Stimulated activated CD4-positive, alpha-beta T cell treated with anti-CD3 and anti-CD28 coated beads, Interleukin-15, amount 100 ng/mL, for 24 hours (primary cell): ENCODE measurements around the gene TUBB1.
A peak's percentile ranks its signal among the peaks of the same experiment; 100 is the strongest.

Experiments used
- DNase-seq: peaks from one replicate; pipeline ENCODE4 v3.0.0-alpha.2; 2020

Gene TUBB1

DNA sequence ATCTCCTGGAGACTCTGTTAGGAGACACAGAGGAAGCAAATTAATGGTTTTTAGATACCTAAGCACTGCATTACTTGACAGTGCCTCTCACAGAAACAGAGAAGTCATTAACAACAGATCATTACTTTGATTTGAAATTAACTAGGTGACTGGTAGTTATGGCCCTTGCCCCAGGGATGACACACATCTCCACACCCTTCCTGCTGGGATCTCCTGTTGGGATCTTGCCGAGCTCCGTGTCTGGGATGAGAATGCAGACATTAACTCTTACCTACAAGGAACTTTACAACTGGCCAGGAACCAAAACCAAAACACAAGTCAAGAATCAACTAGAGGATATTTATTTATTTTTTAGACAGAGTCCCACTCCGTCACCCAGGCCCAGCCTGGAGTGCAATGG is 25.6 kb downstream of the TUBB1 start:
- DNase-seq = no peak

DNA sequence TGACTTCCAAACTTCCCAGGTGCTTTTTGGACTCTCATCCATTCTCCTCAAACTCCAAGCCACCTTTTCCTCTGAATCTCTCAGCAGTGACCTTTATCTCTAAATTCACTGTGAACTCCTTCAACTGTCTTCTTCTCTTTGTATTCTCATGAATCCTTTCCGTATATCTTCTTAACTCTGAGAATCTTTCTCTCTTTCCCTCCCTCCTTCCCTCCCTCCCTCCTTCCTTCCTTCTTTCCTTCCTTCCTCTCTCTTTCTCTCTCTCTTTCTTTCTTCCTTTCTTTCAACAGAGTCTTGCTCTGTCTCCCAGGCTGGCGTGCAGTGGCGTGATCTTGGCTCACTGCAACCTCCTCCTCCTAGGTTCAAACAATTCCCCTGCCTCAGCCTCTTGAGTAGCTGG is 27.6 kb downstream of the TUBB1 start:
- no peak for DNase-seq

DNA sequence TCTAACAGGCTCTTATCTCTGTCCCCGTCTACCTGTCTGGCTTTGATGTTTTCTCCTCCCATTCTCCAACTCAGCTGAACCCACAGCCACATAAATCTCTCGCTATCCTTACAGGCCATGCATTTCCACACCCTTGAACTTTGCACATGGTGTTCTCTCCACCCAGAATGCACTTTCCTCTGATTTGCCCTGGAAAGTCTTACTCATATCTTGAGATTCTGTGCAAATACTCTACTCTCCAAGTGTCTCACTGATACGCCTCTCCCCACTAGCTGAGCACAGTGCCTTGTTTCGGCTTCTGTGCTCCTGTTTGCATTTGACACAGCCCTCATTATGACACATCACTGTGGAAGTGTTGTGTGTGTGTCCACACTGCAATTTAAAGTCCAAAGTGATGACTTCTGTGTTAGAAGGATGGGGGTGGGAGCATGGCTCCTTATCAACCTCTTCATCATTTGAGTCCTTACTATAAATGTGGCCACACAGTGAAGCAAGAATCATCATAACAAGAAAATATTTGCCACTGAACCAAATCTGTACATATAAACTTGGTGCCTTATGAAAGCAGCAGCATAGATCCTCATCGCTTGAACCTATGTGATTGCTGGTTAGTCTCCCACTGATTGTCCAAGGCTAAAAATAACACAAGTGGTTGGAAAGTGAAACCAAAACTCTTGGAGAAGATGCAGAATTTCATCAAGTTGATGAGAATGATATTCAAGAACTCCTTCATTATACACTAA is 28.9 kb downstream of the TUBB1 start:
- peak; percentile 37 for DNase-seq

DNA sequence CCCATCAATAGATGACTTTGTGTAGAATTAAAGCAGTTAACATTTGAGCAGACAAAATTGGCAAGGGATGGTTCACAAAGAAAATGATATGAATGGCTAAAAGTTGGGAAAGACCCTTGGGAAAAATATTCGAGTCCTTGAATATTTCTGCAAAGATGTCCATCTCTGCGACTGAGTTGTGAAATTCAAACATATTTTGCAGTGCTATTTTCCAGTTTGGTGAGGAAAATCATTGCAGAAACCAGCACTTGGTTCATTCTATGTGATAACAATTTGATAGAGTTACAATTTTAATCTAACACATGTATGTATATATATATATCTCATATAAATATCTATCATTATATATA is 29.4 kb downstream of the TUBB1 start:
- DNase-seq = no peak

DNA sequence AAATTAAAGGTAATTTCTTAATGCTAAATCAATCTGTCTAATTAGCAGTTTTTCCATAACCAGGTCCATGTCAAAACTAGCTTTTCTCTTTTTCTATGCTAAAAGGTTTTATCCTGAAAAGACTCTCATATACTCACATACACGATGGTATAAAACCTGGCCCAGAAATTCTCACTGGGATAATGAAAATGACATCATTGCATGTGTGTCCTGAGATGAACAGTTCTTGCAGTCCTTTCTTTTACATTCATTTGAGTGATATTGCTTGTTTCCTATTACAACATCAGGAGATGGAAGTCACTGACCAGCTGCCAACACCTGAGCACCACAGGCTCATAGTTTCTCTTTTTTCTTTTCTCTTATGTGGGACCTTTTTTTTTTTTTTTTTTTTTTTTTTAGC is 31.2 kb downstream of the TUBB1 start:
- no peak for DNase-seq

DNA sequence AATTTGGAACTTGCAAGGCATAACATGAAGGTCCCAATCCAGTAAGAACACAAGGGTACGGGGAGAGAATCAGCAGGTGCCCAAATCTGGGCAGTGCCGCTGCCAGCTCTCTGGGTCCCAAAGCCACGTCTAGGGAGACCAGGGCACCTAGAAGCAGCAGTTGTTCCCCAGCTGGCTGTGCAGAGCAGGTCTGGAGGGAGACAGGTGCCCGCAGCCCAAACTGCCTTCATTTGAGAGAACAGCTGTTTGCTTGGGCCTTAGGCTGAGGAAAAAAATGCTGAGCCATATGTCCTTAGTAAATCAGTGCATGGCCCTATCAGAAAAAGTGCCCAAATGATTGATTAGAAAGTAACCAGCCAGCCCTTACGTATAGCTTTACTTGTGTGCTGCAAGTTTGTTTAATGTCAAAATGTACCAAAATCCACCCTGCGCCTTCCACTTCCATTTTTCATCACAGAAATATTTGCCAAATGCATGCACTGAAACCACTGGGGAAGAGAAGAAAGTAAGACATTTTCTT is 32.5 kb downstream of the TUBB1 start:
- no peak for DNase-seq

DNA sequence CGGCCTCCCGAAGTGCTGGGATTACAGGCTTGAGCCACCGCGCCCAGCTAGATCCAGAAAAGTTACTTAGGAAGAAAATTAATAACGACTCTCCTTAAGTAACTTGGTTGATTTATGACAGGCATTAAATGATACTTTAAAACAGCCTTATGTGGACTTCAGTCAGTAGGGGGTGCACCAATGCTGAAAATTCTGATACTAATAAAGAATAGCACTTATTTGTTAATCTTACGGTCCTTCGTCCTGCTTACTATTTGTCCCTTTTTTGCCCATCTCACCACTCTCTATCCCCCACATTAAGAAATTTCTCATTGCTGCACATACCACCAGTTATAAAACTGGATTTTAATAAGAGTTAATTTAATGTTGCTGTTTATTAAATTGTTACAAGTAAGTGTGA is 36.1 kb downstream of the TUBB1 start:
- no peak for DNase-seq

DNA sequence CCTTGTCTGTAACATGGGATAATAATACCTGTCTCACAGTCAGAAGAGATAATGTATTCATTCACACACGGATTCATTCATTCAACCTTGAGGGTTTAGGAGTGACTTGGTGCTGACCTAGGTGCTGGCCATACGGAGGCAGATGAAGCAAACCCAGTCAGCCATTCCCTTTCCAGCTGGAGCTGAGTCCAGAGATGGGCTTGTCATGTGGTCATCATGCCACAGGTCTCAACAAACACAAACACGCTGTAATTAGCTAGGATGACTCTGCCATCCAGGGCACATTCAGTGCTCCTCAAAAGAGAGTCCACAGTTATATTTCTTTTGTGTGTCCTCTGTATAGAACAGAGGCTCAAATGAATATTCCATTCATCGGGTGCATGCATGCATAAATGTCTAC is 42.9 kb downstream of the TUBB1 start:
- DNase-seq = no peak

DNA sequence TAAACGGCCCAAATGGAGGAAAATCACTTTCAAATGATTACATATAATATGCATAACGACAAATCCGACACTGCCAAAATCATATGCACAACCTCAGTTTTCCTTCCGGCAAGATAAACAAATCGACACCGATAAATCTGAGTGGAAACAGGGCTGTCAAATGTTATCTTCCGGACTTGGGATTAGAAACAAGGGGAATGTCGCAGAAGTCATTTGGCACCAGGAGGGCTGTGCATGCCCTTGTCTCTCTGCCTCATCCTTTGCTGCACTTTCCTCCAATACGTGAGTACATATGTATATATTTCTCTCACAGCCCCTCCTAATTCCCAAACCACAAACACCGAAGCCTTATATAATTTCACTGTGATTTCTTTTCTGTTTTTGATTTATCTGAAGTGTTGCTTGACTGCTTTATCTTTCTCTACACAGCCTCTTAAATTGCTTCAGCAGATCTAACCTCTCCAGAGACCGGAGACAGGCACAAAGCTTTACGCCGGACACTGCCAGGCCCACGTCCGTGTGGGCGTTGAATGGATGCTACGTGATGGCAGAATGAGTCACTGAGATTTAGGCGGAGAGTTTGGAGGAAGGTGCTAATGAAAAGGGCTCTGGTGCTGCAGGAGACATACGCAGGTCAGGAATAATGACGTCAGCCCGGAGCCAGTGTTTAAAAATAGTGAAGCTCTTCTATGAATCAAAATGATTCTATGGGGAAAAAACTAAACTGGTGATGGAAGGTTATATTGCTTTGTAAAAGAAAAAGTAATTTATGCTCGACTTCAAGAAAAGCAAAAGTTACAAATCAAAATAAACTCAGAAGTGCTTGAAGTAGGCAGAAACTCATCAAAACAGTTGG is 44.4 kb downstream of the TUBB1 start:
- DNase-seq = no peak

DNA sequence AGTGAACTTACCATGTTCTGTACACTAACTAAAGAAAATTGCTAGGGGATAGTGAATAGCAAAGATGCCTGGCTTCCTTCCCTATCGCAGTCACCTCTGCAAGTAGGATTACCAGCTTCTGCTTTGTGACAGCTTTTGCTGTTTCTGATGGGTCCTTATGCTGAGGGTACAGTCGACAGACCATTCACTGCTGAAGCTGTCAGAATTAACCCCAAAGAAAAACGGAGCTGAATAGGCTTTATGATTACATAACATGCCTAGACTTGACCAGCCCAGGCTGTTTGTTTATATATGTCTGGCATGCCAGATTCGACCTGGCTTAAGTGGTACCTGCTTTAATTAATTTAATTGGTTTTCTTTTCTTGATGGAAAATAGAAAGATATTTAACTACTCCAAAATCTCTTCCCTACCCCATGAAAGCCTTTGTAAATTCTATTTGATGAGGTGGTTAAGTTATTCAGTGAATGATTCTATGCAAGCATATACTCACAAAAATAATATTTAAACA is 45.0 kb downstream of the TUBB1 start:
- DNase-seq = no peak

DNA sequence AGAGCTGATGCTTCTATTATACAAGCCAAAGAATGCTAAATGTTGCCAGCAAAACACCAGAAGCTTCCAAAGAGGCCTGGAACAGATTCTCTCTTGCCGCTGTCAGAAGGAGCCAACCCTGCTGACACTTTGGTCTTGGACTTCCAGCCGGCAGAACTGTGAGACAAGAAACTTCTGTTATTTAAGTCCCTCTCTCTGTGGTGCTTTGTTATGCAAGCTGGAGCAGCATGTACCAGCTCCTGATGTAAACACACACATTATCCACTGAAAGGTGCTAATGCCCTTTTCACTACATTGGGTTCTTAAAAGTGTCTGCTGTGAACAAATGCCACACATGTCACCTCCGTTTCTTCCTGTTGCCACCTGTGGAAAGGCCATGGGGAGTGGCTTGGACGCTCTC is 49.3 kb downstream of the TUBB1 start:
- DNase-seq = no peak

DNA sequence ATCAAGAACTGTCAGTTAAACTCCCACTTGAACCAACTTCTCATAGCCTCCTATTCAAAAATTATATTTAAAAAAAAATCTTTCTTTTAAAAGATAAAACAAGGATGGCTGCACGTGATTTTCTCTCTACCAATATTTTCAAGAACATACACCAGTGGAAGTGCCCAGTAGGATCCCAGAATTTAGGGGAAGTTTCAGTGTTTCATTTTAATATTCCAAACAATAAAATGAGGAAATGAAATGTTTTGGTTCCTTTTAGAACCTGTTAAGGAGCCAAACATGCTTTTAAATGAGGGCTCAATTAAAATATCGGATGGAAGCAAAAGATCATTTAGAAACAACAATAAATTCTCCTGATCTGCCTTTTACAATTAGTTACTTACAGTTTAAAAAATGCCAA is 49.8 kb downstream of the TUBB1 start:
- no peak for DNase-seq

DNA sequence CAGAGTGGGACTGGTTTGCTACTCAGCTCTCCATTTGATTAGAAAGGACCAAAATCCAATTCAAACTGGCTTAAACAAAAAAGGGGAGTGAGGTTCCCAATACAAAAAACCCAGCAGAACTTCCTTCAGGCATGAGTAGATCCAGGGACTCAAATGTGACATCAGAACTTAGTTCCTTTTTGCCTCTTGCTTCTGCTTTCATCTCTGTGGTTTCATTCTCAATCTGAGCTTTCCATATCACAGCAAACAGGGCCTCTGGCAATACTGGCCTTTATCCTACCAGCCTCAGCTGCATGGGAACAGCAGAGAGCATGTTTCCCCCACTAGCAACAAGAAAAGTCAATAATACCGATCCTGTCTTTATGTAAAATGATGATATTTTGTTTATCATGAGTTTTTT is 52.0 kb downstream of the TUBB1 start:
- DNase-seq = no peak

DNA sequence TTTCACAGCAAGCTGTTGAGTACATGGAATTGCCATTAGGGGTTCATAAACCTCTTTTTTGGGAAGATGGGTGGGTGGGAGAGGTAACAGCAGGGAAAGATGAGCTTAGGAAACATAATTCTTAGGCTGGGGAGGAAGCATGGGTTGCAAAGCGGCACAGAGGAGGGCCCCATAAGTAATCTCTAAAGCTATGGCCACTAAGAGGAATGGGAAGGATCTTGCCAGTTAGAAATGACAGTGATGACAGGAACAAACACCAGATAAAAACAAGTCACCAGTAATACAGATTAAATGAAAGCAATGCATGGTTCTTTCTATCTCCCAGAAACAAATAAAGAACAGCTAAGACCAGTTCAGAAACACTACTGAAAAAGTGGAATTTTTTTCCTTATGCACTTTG is 54.4 kb downstream of the TUBB1 start:
- no peak for DNase-seq

DNA sequence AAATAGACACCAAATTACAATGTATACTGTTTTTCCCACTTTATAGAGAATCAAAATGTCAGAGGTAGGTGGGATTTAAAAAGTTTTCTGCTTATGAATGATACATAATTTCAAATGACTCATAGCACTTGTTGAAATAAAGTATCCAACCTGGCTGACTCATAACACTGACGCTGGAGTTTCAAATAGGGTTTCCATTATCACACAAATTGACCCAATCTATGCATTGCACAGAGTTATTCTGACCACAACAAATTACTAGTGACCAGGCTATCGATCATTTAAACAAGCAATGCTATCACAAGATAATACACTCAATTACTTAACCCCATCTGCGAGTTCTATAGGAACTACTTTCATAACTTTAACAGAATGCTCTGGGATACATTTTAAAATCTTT is 55.2 kb downstream of the TUBB1 start:
- peak; percentile 15 for DNase-seq

DNA sequence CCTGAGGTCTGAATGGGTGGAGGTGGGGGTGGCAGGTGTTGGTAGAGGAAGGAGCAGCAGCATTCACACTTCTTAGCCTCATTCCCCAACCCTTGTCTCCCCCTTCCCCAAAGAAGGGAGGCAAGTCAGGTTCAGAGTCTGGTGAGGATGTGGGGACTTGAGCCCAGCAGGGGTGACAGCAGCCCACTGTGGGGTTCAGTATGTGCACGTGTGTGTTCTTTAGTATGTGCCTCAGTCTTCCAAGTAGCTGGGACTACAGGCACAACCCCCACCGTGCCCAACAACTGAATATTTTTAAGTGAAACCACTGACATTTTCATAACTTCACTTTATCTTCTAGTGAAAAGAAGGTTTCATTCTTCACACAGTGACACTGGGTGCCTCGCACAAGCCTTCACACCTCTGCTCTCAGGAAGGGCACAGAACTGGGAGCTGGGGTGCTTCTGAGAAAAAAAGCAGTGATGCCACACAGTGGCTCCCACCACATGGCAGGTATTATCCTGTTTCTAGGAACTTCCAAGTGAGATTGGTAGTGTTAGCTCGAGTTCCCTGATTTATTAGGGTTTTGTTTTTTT is 56.8 kb downstream of the TUBB1 start:
- peak; percentile 37 for DNase-seq
